Lower lobe of right lung (tissue), 2 donors: ENCODE data around the gene MCTP1. TPM values are rescaled to one million over a fixed set of nuclear protein-coding genes. Genes with fewer than 3 reads are reported as not detected.

ENCODE experiments used
- ATAC-seq, 2 donors: fragments of 200-7000 bp; cut with Tn5 transposase; one replicate each; pipeline ENCODE4 v1.9.1; 2020 to 2022; ENCODE audit warnings: mild to moderate bottlenecking in 2 of 2, moderate library complexity in 2 of 2
- DNase-seq: peaks from one replicate; pipeline ENCODE4 v3.0.0-alpha.2; 2020
- H3K27ac ChIP-seq: fragments of 200-600 bp; one replicate; pipeline ENCODE4 v1.8.0; 2022
- H3K27me3 ChIP-seq: fragments of 200-600 bp; one replicate; pipeline ENCODE4 v1.8.0; 2022; ENCODE audit warnings: low read depth
- H3K36me3 ChIP-seq: fragments of 200-600 bp; one replicate; pipeline ENCODE4 v1.8.0; 2022; ENCODE audit warnings: mild to moderate bottlenecking
- H3K4me1 ChIP-seq: fragments of 200-600 bp; one replicate; pipeline ENCODE4 v1.8.0; 2022
- H3K4me3 ChIP-seq: fragments of 200-600 bp; one replicate; pipeline ENCODE4 v1.8.0; 2022; ENCODE audit warnings: mild to moderate bottlenecking
- H3K9me3 ChIP-seq: fragments of 200-600 bp; one replicate; pipeline ENCODE4 v1.8.0; 2022
- intact Hi-C: fragments of 100-400 bp; cut with DNase I; formaldehyde crosslinking; loops from one replicate; pipeline ENCODE4 v1.11.0; 2022
- long read RNA-seq: library from polyadenylated mRNA; unstranded; transcript quantifications from one replicate; pipeline ENCODE4 v2.0.0, GENCODE V29; 2021
- total RNA-seq: library from RNA; stranded (reverse); fragmentation: NEBNext Ultra II Directional; extraction: Animal tissue kit (Norgen Biotek cat#: 25700); gene quantifications from one replicate; pipeline ENCODE4 v1.2.1, GENCODE V29; 2021
- TF ChIP-seq, protein P1 (sequence below): fragments of 200-600 bp; IDR thresholded peaks from one replicate; pipeline ENCODE4 v1.8.0; 2022; ENCODE audit warnings: antibody characterized with exemption, mild to moderate bottlenecking
- donor health status: DM: no; HTN: yes; CAD: no; lungs with severe emphysema.

MCTP1 gene
- total RNA-seq = 38.7 TPM
- long read RNA-seq, partial matches to known transcripts = 3 of 17 reads
- long read RNA-seq, other reads (novel, unspliced or antisense) = 12 of 17 reads

DNA sequence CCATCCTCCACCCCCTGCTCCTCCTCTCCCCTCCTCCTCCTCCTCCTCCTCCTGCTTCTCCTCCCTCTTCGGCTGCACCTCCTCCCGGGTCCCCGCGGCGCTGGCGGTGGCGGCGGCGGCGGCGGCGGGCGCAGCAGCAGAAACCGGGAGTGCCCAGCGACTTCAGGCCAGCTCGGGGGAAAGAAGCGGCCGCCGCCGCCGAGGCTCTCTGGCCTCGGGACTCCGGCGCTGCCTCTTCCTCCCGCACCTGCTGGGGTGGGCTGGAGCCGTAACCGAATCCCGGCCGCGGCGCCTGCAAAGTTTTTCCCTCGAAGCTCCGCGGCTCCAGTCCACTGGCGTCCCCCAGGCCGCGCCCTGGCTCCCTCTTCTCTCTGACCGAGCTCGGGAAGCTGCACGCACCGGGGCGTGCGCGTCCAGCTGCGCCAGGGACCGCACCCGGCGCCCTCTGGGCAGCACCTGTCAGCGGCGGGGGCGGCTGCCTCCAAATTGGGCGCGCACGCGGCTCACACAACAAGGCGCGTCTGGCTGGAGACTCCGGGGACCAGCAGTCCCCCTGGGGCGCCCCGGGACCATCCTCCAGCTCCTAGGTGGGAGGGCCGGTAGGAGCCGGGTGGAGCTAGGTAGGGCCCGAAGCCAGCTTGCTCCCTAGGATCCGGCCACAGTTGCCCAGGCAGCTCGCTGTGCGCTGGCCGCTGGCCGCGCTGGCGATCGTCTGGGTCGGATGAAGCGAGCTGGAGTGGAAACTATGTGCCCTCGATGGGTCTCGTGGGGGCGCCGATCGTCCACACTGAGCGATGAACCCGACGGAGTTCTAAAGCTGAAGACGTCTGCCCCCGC is at the start of gene MCTP1:
MCTP1 (minus strand) TSS at position 523 of the 837 bp plus-strand sequence.
- TF ChIP-seq, protein P1, sequence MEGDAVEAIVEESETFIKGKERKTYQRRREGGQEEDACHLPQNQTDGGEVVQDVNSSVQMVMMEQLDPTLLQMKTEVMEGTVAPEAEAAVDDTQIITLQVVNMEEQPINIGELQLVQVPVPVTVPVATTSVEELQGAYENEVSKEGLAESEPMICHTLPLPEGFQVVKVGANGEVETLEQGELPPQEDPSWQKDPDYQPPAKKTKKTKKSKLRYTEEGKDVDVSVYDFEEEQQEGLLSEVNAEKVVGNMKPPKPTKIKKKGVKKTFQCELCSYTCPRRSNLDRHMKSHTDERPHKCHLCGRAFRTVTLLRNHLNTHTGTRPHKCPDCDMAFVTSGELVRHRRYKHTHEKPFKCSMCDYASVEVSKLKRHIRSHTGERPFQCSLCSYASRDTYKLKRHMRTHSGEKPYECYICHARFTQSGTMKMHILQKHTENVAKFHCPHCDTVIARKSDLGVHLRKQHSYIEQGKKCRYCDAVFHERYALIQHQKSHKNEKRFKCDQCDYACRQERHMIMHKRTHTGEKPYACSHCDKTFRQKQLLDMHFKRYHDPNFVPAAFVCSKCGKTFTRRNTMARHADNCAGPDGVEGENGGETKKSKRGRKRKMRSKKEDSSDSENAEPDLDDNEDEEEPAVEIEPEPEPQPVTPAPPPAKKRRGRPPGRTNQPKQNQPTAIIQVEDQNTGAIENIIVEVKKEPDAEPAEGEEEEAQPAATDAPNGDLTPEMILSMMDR = no peak
- Histone ChIP-seq H3K4me1 (peaks cover 19% of the 10 kb centered on the region), H3K4me3 (peak within 1 kb of the TSS; percentile 65), H3K36me3 (no peaks in the 10 kb centered on the region), H3K27me3 (peaks cover 65% of the 10 kb centered on the region), H3K9me3 (no peaks in the 10 kb centered on the region), H3K27ac (no peak within 1 kb of the TSS)
- peak; percentile 48 for DNase-seq
- ATAC-seq = peak; percentile 78
- intact Hi-C loops = no loop called here

DNA sequence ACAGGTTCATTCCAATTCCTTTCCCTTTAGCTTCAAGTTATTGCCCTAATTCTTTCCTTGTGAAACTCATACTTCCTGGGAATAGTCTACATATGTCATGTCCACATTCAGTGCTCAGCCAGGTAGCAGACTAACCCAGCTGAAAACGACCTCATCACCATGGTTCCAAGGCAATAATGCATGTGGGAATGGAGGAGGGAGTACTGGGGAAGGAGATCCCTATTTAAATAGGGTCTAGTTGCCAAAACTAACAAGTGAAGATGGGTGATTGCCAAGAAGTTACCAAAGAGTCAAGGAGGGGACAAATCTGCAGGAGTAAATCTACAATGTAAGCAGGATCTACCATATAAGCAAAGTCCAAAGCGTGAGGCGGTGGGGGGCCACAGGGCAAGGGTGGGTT is 47.3 kb upstream of the MCTP1 start:
- DNase-seq = no peak
- no peaks in the 10 kb centered on the region for H3K9me3 ChIP-seq
- ATAC-seq = no peak
- H3K4me1 ChIP-seq = no peaks in the 10 kb centered on the region
- no peaks in the 10 kb centered on the region for H3K27me3 ChIP-seq
- intact Hi-C loops = no loop called here
- H3K4me3 ChIP-seq = no peak overlapping the region
- H3K36me3 ChIP-seq = no peaks in the 10 kb centered on the region
- no peak overlapping the region for H3K27ac ChIP-seq
- TF ChIP-seq, protein P1 = no peak

DNA sequence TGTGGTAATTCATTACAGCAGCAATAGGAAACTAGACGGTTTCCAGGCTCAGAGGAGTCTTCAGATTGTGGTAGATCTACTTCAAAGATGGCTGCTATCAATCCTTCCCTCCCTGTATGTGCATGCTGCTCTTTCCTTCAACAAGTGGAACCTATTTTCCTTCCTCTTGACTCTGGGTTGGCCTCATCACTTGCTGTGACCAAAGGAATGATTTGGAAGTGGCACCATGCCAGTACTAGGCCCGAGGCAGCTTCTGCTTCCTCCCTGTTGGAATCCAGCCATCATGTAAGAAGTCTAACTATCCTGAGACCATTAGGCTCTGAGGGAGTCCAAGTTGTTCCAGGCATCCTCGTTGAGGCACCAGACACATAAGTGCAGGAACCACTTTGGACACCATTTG is 46.5 kb upstream of the MCTP1 start:
- no peaks in the 10 kb centered on the region for H3K4me1 ChIP-seq
- ATAC-seq (no peak), DNase-seq (no peak)
- H3K4me3 ChIP-seq = no peak overlapping the region
- H3K9me3 ChIP-seq = no peaks in the 10 kb centered on the region
- TF ChIP-seq, protein P1 = no peak
- no peaks in the 10 kb centered on the region for H3K36me3 ChIP-seq
- no peaks in the 10 kb centered on the region for H3K27me3 ChIP-seq
- H3K27ac ChIP-seq = no peak overlapping the region
- intact Hi-C loops = no loop called here

DNA sequence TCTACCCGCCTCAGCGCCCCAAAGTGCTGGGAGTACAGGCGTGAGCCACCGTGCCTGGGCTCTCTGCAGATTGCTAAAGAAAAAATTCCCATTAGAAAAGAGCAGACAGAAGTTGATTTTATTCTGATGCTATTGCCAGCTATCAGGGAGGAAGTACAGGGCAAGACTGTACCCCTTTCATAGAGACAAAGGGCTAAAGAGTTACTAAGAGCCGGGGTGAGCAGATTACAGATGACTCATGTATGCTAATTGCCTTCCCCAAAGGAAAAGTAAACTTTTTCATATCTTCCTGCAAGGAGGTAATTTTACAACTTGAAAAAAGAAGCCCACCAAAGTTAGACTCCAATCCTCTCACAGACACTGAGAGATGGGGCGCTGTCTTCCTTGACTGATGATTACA is 42.3 kb upstream of the MCTP1 start:
- intact Hi-C loops = no loop called here
- TF ChIP-seq, protein P1 = no peak
- H3K36me3 ChIP-seq = no peaks in the 10 kb centered on the region
- H3K9me3 ChIP-seq = no peaks in the 10 kb centered on the region
- DNase-seq (no peak), ATAC-seq (no peak)
- H3K4me1 ChIP-seq = no peaks in the 10 kb centered on the region
- H3K4me3 ChIP-seq = no peak overlapping the region
- H3K27me3 ChIP-seq = no peaks in the 10 kb centered on the region
- no peak overlapping the region for H3K27ac ChIP-seq

DNA sequence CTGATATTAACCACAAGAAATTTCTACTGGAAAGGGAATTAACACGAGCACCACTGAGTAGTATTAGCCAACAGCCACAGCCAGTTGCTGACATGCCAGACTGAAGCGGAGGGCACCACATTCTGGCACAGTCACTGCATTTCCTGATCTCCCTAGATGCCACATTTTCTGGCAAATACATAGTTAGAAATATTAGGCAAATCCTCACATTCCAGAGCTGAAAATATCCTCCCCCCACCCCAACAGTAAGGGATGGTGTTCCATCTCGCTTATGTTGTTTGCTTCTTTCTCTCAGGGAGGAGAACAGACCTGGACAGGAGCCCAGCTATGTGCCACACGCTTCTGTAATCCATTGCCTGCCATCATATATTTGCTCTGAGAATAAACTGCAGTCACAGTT is 32.8 kb upstream of the MCTP1 start:
- no peaks in the 10 kb centered on the region for H3K36me3 ChIP-seq
- TF ChIP-seq, protein P1 = no peak
- no peaks in the 10 kb centered on the region for H3K27me3 ChIP-seq
- no peak overlapping the region for H3K27ac ChIP-seq
- H3K4me1 ChIP-seq = no peaks in the 10 kb centered on the region
- no peak for ATAC-seq
- no peaks in the 10 kb centered on the region for H3K9me3 ChIP-seq
- DNase-seq = no peak
- no peak overlapping the region for H3K4me3 ChIP-seq
- intact Hi-C loops = no loop called here
